DND-41 (cell line): ENCODE data around the gene KXD1.

ENCODE experiments used
- CTCF ChIP-seq: IDR thresholded peaks from 2 replicates; pipeline ENCODE4 v1.5.1; 2012; ENCODE audit warnings: borderline replicate concordance, low read length, moderate library complexity, mild to moderate bottlenecking; ENCODE audit not compliant: poor library complexity, severe bottlenecking; ENCODE audit errors: extremely low read depth
- EZH2 ChIP-seq: IDR thresholded peaks from 3 replicates; pipeline ENCODE4 v1.6.1; 2012; ENCODE audit warnings: borderline replicate concordance, low read depth, mild to moderate bottlenecking, moderate library complexity, low read length, inconsistent platforms; ENCODE audit not compliant: severe bottlenecking

GRCh38 chr19:18558202-18558555 lies 509 bp downstream of the KXD1 start:
- TF ChIP-seq CTCF (no peak), EZH2 (no peak)
